Ectodermal cell (in vitro differentiated cells): ENCODE measurements around the gene LPAR2.
A peak's percentile ranks its signal among the peaks of the same experiment; 100 is the strongest.

Experiments
- H3K27ac ChIP-seq: 2 replicates; pipeline ENCODE4 v1.7.0; 2013; ENCODE audit warnings: mild to moderate bottlenecking, low read depth, low read length; ENCODE audit not compliant: insufficient read depth, poor library complexity, severe bottlenecking
- H3K27me3 ChIP-seq: 2 replicates; pipeline ENCODE4 v1.7.0; 2013; ENCODE audit warnings: mild to moderate bottlenecking, low read length; ENCODE audit not compliant: insufficient read depth, control insufficient read depth, poor library complexity, severe bottlenecking
- H3K36me3 ChIP-seq: one replicate; pipeline ENCODE4 v1.7.0; 2013; ENCODE audit warnings: low read length; ENCODE audit not compliant: control insufficient read depth, insufficient read depth
- H3K4me1 ChIP-seq: one replicate; pipeline ENCODE4 v1.7.0; 2013; ENCODE audit warnings: low read length; ENCODE audit not compliant: control insufficient read depth, insufficient read depth
- H3K4me3 ChIP-seq: 2 replicates; pipeline ENCODE4 v1.7.0; 2013; ENCODE audit warnings: low read depth, low read length, control low read depth; ENCODE audit not compliant: insufficient read depth
- H3K9me3 ChIP-seq: 2 replicates; pipeline ENCODE4 v1.7.0; 2013; ENCODE audit warnings: mild to moderate bottlenecking, low read length, moderate library complexity; ENCODE audit not compliant: control insufficient read depth
- WGBS, 2 experiments: methylation state at CpG; one replicate each; pipeline ENCODE4 v1.1.7; 2013; ENCODE audit warnings: missing lambda C conversion rate in 2 of 2; 5-methylcytosine and 5-hydroxymethylcytosine counted together

Gene LPAR2

DNA sequence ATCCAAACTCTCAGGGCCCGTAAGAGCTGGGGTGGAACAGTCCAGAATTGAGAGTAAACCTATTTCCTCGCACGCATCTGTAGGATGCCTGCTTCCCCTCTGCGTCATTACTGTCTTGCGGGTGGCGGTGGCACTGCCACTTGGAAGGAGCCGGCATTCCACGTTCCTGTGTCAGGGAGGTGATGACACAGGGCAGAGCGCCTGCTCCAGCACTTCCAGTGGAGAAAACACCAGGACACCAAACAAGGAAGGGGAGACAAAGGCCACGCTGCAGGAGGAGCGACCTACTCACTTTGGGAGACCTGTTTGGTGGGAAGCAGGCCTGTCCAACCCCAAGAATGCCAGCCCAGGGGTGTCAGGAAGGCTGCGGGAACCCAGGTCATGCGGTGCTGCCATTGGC is 46.6 kb downstream of the LPAR2 start:
- Histone ChIP-seq H3K36me3 (no peaks in the 10 kb centered on the region), H3K9me3 (no peaks in the 10 kb centered on the region), H3K4me3 (no peak overlapping the region), H3K27me3 (no peaks in the 10 kb centered on the region), H3K27ac (no peak overlapping the region), H3K4me1 (peaks cover 18% of the 10 kb centered on the region)
- 96 to 97% methylated on average over 13 of the region's 13 CpGs for WGBS, 2 experiments

GRCh38 chr19:19580418-19580817 is 47.6 kb downstream of the LPAR2 start:
- peaks cover 24% of the 10 kb centered on the region for H3K4me1 ChIP-seq
- no peaks in the 10 kb centered on the region for H3K36me3 ChIP-seq
- WGBS, 2 experiments: 93 to 96% methylated on average over 4 of the region's 4 CpGs
- H3K27ac ChIP-seq: no peak overlapping the region
- no peaks in the 10 kb centered on the region for H3K27me3 ChIP-seq
- no peaks in the 10 kb centered on the region for H3K9me3 ChIP-seq
- H3K4me3 ChIP-seq: no peak overlapping the region

DNA sequence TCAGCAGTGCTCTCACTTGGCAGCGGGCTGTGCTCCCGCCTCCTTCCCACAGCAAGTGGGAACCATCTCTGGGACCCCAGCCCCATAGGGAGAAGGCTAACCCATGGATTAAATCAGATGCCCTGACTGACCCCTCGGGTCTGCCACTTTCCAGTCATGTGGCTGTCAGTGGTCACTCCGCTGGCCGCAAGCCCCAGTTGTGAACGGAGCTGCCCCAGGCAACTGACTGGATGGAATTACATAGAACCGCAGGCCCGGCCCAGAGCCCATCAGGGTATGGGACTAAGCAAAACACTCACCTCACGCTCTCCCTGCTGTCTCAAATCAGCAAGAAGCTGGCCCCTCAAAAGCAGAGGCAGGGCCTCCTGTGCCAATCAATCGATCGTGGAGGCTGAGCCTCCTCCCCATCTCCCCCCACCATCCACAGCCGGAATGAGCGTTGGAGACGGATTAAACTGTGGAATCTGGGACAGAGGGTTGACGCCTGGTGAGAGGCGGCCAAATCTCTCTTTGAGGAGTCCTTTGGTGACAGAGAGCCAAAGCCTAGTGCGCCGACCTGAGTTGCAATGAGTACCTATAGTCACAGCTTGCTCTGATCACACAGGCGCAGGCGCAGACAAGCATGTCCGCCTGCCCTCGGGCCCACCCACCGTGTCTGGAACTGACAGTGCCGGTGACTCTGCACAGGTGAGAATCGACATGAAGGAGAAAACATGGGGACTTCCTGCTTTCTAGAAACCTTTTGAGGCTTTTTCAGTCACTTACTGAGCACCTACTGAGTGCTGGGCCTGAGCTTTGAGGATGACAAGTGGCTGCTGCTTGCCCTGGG is 48.3 kb downstream of the LPAR2 start:
- Histone ChIP-seq H3K36me3 (no peaks in the 10 kb centered on the region), H3K9me3 (no peaks in the 10 kb centered on the region), H3K27me3 (no peaks in the 10 kb centered on the region), H3K4me1 (peaks cover 26% of the 10 kb centered on the region), H3K27ac (no peak overlapping the region), H3K4me3 (no peak overlapping the region)
- 86 to 88% methylated on average over 25 of the region's 25 CpGs for WGBS, 2 experiments

DNA sequence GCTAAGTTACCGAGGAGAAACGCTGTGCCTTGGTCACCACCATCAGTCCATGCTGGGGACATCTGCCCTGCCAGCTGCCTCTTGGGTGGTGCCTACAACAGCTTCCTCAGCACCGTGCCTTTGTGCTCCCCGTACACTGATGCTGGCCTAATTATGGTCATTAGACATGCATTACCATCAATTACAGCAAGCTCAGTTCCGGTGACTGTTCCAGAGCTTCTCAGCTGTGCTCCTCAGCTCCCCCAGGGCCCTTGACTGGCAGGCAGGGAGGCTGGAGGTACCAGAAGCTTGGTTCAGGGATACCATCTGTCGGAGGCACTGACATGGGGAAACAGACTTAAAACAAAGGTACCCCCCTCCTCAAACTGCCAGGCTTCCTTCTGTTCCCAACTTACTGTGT is 49.8 kb downstream of the LPAR2 start:
- Histone ChIP-seq H3K4me1 (peaks cover 26% of the 10 kb centered on the region), H3K4me3 (no peak overlapping the region), H3K36me3 (no peaks in the 10 kb centered on the region), H3K27me3 (no peaks in the 10 kb centered on the region), H3K27ac (no peak overlapping the region), H3K9me3 (no peaks in the 10 kb centered on the region)
- 89 to 95% methylated on average over 6 of the region's 6 CpGs for WGBS, 2 experiments

- Histone ChIP-seq H3K27ac (peak overlapping the region; percentile 36), H3K4me1 (peaks cover 18% of the 10 kb centered on the region), H3K9me3 (no peaks in the 10 kb centered on the region), H3K36me3 (no peaks in the 10 kb centered on the region), H3K4me3 (no peak overlapping the region), H3K27me3 (no peaks in the 10 kb centered on the region)
- 29 to 40% methylated on average over 6 of the region's 6 CpGs for WGBS, 2 experiments
These were observed 52.6 kb downstream of the LPAR2 start for GRCh38 chr19:19575411-19575810.
